ES-I3 (cell line): Measurements from ENCODE around the gene NSF.

Source experiments
- H3K36me3 ChIP-seq: 2 replicates; pipeline ENCODE4 v1.6.1; 2013; ENCODE audit warnings: mild to moderate bottlenecking, low read length, control low read depth, moderate library complexity; ENCODE audit not compliant: insufficient read depth
- H3K4me1 ChIP-seq: 2 replicates; pipeline ENCODE4 v1.6.1; 2013; ENCODE audit warnings: mild to moderate bottlenecking, control low read depth, low read length; ENCODE audit not compliant: insufficient read depth
- H3K9ac ChIP-seq: 2 replicates; pipeline ENCODE4 v1.6.1; 2013; ENCODE audit warnings: low read depth, mild to moderate bottlenecking, low read length, moderate library complexity
- H3K9me3 ChIP-seq: 2 replicates; pipeline ENCODE4 v1.6.1; 2013; ENCODE audit warnings: mild to moderate bottlenecking, low read length, moderate library complexity; ENCODE audit not compliant: control insufficient read depth, insufficient read depth

Gene NSF

DNA sequence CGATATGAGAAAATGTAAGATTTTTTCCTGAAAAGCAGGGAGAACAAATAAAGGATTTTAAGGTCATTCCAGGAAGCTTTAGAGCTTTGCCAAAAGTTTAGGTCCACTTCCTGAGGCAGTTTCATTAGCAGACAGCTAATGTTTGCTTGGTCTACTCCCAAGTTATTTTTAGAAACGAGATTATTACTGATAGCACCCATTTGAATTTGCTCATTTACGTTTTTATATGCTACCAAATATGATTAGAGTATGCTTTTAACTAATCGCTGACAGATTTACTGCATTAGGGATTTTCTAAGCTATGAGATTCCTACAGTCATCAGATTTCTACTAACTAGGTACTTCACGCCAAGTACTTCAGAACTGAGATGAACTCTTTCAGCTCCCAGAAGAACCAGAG is 129.9 kb downstream of the NSF start:
- Histone ChIP-seq H3K36me3 (no peaks in the 10 kb centered on the region), H3K9ac (no peak overlapping the region), H3K4me1 (no peaks in the 10 kb centered on the region), H3K9me3 (no peaks in the 10 kb centered on the region)

DNA sequence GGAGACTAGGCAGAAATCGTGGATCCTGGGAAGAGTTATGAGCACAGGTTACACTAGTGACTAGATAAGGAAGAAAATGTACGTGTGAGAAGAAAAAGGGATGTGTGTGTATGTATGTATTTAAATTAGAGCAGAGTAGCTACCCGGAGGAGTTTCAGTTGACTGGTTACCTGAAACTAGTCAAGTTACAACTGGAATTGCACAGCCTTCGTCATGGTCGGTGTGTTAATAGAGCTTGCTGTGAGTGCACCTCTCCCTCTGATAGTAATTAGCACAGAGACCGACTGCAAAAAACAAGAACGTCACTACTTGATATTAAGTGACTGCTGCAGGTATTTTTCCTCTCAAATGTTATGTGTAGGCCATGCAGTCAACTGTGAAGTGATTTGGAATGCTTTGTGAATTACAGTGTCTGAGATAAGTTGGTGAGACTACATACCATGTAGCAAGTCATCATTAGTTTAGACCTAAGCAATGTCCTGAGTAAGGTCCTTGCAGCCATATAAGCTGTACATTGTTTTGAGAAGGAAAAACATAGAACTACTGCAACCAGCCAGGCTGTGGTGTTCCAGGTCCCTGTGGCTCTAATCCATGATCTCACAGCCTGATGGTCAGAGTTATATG is 132.3 kb downstream of the NSF start:
- Histone ChIP-seq H3K4me1 (no peaks in the 10 kb centered on the region), H3K9me3 (no peaks in the 10 kb centered on the region), H3K36me3 (no peaks in the 10 kb centered on the region), H3K9ac (no peak overlapping the region)

DNA sequence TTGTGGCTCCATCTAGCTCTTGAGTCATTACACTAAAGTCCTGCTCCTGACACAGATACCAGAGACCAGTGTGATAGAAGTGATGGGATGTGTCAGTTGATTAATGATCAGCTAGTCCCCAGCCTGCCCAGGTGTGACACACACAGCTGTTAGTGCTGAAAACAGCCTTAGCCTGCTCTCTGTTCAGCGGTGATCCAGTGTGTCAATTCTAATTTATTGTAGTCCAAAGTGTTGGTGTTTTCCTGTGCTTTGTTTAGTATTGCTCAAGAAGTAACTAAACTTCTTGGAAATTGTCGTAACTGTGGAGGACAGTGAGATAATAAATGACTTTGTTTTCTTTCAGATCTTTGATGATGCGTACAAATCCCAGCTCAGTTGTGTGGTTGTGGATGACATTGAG is 135.7 kb downstream of the NSF start:
- no peak overlapping the region for H3K9ac ChIP-seq
- H3K4me1 ChIP-seq = no peaks in the 10 kb centered on the region
- no peaks in the 10 kb centered on the region for H3K9me3 ChIP-seq
- H3K36me3 ChIP-seq = no peaks in the 10 kb centered on the region

DNA sequence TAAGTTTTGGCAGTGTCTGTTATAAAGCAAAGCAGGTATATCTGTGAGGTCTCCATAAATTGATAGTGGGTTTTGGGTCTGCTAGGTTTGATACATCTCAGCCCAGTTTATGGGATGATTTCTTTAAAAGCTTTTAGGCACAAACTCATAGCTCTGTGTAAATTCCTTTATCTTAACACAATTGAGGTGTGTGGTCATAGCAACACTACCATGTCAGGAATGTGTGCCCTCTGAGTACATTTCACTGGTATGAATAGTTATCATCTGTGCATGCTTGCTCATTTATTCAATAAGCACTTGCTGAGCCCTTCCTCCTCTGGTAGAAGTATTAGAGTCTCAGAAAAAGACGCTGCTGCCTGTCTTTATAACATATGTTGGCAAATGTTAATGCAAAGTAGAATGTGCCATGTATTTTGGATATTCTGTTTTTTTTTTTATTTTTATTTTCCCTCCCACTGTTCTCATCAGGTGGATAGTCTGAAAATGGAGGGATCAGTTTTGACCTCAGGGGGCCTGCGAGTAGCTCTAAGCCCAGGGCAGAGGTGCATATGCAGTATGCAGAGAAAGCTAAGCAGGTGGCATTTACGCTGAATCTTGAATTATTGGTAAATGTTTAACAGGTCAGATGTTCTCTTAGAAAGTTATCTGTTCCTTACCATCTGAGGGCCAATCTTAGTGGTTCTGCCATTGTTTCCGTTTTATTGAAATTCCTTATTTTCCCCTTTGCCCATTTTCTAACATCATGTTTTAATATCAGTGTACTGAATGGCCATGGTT is 137.3 kb downstream of the NSF start:
- H3K4me1 ChIP-seq = peaks cover 13% of the 10 kb centered on the region
- H3K36me3 ChIP-seq = no peaks in the 10 kb centered on the region
- no peak overlapping the region for H3K9ac ChIP-seq
- H3K9me3 ChIP-seq = no peaks in the 10 kb centered on the region

DNA sequence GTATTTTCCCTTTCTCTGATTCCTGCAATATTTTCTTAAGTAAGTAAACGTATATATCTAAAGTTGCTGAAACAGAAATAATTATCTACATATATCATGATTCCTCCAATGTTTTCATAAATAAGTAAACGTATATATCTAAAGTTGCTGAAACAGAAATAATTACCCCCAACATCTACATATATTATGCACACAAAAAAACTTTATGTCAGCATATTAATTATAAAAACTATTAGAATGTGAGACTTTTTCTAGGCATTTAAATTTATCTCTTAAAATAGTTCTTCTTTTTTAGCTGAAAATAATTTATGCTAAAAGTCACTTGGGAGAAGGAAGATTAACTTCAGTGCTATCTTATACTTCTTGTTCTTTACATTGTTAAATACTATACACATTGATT is 139.6 kb downstream of the NSF start:
- Histone ChIP-seq H3K9me3 (no peaks in the 10 kb centered on the region), H3K4me1 (peaks cover 21% of the 10 kb centered on the region), H3K36me3 (no peaks in the 10 kb centered on the region), H3K9ac (no peak overlapping the region)

DNA sequence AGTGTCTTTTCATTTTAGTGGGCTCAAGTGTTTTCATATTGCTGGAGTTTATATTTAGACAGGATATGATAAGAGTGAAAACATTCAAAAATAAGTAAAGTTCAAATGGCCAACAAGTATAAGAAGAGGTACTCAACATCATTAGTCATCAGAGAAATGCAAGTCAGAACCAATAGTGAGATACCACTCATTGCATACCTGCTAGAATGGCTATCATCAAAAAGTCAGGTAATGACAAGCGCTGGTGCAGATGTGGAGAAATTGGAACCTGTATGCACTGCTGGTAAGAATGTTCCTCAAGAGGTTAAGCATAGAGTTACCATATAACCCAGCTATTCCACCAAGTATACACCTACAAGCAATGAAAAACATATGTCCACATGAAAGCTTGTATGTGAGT is 140.2 kb downstream of the NSF start:
- H3K9me3 ChIP-seq = no peaks in the 10 kb centered on the region
- no peaks in the 10 kb centered on the region for H3K36me3 ChIP-seq
- H3K9ac ChIP-seq = no peak overlapping the region
- peaks cover 21% of the 10 kb centered on the region for H3K4me1 ChIP-seq

DNA sequence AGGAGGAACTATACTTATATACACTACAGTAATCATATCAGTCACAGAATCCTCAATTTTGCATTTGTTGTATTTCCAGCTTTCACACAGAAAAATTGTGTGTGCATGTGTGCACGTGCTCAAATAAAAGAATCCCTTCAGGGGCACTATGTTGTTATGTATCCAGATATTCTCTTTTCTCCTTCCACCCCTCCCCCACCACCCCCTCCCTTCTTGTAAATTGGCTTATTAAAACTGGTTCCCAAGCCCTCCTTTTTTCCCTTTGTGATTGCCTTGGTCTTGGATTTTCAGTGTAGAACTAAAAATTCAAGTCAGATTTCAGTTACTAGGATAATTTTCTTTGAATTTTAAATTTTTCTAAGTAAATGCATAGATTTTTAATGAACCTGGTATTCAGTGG is 141.7 kb downstream of the NSF start:
- no peak overlapping the region for H3K9ac ChIP-seq
- H3K9me3 ChIP-seq = no peaks in the 10 kb centered on the region
- peaks cover 21% of the 10 kb centered on the region for H3K4me1 ChIP-seq
- H3K36me3 ChIP-seq = no peaks in the 10 kb centered on the region

DNA sequence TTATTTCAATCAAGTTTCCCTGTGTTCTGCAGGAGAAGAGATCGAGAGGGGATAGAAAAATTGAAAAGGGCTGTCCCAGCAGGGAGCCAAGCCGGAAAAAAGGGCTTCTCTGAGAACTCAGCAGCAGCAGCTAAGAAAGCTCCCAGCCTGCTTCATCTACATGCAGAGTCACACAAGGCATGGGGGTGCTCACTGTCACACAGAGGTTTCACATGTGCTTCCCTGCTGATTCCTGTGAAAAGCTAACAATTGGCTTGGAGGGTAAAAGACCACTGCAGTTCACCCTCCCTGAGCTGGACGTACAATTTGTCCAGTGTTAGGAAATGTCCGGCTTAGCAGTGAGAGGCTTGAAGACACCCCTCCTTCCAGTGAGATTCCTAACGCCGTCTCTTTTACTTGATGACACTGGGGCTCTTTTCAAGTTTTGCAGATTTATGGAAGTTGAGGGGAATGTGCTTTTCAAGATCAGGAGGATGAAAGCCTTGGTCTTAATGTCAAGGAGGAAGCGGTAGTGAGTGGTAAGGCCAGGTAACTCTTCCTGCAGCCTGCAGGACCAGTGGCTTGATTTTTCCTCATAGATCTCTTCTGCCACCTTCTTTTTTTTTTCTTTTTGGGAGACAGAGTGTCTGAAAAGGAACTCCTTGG is 142.4 kb downstream of the NSF start:
- peaks cover 21% of the 10 kb centered on the region for H3K4me1 ChIP-seq
- no peak overlapping the region for H3K9ac ChIP-seq
- no peaks in the 10 kb centered on the region for H3K36me3 ChIP-seq
- no peaks in the 10 kb centered on the region for H3K9me3 ChIP-seq

DNA sequence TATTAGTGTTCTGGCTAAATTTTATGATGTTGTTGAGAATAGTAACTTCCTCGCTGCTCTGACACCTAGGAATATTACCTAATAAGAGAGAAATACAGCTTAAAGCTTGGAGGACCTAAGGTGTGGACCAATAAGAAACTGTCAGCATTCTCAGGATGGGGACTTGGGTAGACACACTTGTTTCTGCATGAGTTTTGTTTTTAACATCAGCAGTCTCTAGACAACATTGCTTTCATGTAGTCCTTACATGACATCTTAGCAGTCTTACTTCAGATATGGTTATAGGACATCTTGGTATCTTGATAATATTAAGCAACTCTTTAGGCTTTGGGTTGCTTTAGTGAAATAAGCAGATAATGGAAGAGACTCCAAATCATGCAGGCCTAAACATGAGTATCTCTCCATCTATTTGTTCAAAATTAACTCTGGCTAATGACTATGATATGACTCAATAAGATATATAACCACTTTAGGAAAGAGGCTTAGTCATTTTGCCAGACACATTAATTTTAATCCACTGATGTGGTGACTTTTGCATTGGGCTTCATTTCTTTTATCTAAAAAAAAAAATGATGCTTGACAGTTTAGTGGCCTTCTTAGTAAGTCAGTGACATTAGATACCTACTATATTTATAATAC is 143.5 kb downstream of the NSF start:
- H3K36me3 ChIP-seq = no peaks in the 10 kb centered on the region
- H3K4me1 ChIP-seq = peaks cover 21% of the 10 kb centered on the region
- H3K9me3 ChIP-seq = no peaks in the 10 kb centered on the region
- H3K9ac ChIP-seq = no peak overlapping the region

DNA sequence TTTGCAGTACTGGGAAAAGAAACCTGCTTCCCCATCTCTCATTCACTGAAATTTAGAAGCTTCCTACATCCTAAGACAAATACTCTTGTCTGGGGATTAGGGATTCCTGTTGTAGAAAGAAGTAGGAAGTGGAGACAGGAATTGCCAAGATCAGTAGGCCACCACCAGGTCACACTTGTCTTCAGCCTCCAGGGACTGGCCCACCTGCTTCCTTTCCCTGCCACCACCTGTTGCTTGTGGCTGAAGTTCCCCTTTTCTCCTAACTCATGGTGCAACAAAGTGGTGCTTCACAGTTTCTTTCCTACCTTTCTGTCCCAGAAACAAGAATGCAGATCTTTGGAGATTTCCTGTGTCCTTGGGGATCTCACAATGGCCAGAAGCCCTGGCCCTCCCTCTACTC is 145.6 kb downstream of the NSF start:
- Histone ChIP-seq H3K9me3 (no peaks in the 10 kb centered on the region), H3K36me3 (no peaks in the 10 kb centered on the region), H3K9ac (no peak overlapping the region), H3K4me1 (peaks cover 24% of the 10 kb centered on the region)

DNA sequence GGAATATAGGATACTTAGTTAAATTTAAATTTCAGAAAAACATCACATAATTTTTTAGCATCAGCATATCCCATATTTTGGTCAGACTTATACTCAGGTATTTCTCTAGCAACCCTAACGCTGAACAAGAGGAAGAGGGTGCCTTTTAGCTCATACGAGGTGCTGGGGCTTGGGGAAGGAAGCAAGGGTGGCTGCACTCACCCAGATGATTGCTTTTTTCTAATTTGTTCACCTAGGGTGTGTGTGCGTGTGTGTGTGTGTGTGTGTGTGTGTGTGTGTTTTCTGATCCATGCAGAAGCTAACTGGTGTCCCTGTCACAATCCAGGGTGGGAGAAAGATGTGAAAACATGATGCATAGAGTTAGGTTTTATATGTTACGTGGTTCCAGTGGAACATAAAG is 146.9 kb downstream of the NSF start:
- Histone ChIP-seq H3K9ac (no peak overlapping the region), H3K36me3 (no peaks in the 10 kb centered on the region), H3K9me3 (no peaks in the 10 kb centered on the region), H3K4me1 (peaks cover 20% of the 10 kb centered on the region)

DNA sequence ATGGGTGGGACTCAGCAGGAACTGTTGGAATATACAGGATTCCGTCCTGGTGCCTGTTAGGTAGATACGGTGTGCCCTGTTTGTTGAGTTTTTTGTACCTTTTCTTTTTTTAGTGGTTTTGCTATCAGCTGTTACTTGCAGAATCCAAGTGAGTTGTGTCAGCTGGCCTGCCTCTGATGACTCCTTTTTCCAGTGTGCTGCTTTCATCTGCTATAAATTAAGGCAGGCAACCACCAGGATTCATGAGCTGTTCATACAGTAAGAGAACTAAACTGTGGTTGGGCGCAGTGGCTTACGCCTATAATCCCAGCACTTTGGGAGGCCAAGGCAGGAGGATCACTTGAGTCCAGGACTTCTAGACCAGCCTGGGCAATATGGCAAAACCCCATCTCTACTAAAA is 148.1 kb downstream of the NSF start:
- peaks cover 8% of the 10 kb centered on the region for H3K4me1 ChIP-seq
- no peak overlapping the region for H3K9ac ChIP-seq
- no peaks in the 10 kb centered on the region for H3K9me3 ChIP-seq
- no peaks in the 10 kb centered on the region for H3K36me3 ChIP-seq

DNA sequence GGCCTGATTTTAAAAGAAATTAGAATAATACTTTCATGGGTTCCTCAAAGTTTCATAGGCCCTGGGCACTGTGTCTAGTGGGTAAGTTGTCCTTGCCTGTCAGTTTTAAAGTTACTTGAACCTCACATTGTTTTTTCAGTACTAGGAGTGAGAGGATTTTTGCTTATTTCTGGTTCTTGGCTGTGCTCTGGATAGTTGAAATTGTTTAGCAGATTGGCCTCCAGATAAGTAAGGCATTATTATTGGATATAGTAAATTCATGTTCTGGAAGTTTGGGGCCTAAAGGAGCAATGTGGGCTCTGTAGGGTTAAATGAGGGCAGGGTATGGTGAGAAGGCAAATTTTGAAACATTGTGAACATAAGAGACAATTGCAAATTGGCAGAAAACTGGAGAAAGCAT is 149.5 kb downstream of the NSF start:
- Histone ChIP-seq H3K4me1 (peaks cover 8% of the 10 kb centered on the region), H3K9ac (no peak overlapping the region), H3K36me3 (no peaks in the 10 kb centered on the region), H3K9me3 (no peaks in the 10 kb centered on the region)

DNA sequence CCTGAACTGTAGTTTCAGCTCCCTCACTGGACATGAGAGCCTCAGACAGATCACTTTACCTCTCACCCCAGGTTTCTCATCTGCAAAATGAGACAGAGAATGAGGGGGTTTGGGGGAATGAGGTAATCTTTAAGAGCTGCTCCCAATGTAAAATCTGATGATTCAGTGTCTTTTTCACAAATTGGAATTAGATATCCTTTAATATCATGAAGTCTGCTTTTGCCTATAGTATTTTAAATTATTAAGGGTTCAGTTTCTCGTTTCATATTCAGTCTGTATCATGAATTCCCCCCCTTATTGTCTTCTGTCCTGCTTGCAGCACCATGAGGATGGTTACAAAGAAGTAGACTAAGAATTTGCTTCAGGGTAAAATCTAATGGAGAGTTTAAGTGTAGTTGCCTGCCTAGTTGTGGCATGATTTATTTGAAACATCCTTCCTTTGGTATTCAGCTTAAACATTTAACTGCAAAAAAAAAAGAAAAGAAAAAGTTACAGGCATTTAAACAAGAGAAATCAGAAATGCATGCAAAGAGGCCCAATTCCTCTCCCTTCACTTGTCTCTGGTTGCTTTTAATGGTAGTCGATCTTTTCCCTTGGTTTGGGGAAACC is 150.8 kb downstream of the NSF start:
- Histone ChIP-seq H3K4me1 (peaks cover 8% of the 10 kb centered on the region), H3K9me3 (no peaks in the 10 kb centered on the region), H3K9ac (no peak overlapping the region), H3K36me3 (no peaks in the 10 kb centered on the region)
